CD4-positive, alpha-beta T cell (primary cell): ENCODE data around the gene RAET1G. TPM values are rescaled to one million over a fixed set of nuclear protein-coding genes. Genes with fewer than 3 reads are reported as not detected.

Source experiments
- ATAC-seq: fragments of 200-7000 bp; cut with Tn5 transposase; one replicate; pipeline ENCODE4 v1.10.0; 2022; ENCODE audit warnings: mild to moderate bottlenecking; ENCODE audit not compliant: poor library complexity
- CTCF ChIA-PET: fragments of 350-600 bp; sonication (Branson Sonifier 250); formaldehyde crosslinking; loops from one replicate; lab custom pipeline; 2021; ENCODE audit warnings: antibody characterized with exemption, inconsistent platforms; lab: Charles Lee
- POLR2A ChIA-PET: fragments of 350-600 bp; sonication (Branson Sonifier 250); formaldehyde crosslinking; loops from one replicate; lab custom pipeline; 2021; ENCODE audit warnings: antibody characterized with exemption, inconsistent platforms; lab: Charles Lee
- DNase-seq, 14 experiments: peaks; one replicate each; pipeline ENCODE4 v3.0.0-alpha.2; 2013 to 2020; ENCODE audit warnings: mixed read lengths in 2 of 14
- H3K27ac ChIP-seq, 2 donors: one replicate each; pipeline versions ENCODE4 v1.5.1 to v1.7.0; 2013; ENCODE audit warnings: low read length in 2 of 2, low read depth in 1 of 2, mild to moderate bottlenecking in 1 of 2
- H3K27me3 ChIP-seq, 2 experiments: 1 replicate in 1 of 2; 2 replicates in 1 of 2; pipeline versions ENCODE4 v1.6.1 to v1.7.0; 2013; ENCODE audit warnings: low read length in 2 of 2, control low read depth in 1 of 2, mild to moderate bottlenecking in 1 of 2, moderate library complexity in 1 of 2; ENCODE audit not compliant: insufficient read depth in 2 of 2, control insufficient read depth in 1 of 2
- H3K36me3 ChIP-seq: one replicate; pipeline ENCODE4 v1.6.1; 2013; ENCODE audit warnings: low read length, control low read depth; ENCODE audit not compliant: insufficient read depth
- H3K4me1 ChIP-seq: one replicate; pipeline ENCODE4 v1.6.1; 2013; ENCODE audit warnings: low read length, control low read depth; ENCODE audit not compliant: insufficient read depth
- H3K4me3 ChIP-seq: one replicate; pipeline ENCODE4 v1.5.1; 2013; ENCODE audit warnings: mild to moderate bottlenecking, low read length, moderate library complexity
- H3K9me3 ChIP-seq, 2 experiments: 1 replicate in 1 of 2; 2 replicates in 1 of 2; pipeline versions ENCODE4 v1.6.1 to v1.7.0; 2013; ENCODE audit warnings: low read length in 2 of 2, mild to moderate bottlenecking in 2 of 2, control low read depth in 1 of 2, moderate library complexity in 1 of 2; ENCODE audit not compliant: control insufficient read depth in 1 of 2, insufficient read depth in 1 of 2
- H3K27ac Mint-ChIP-seq: one replicate; pipeline ENCODE4 v1.8.0; 2020; ENCODE audit warnings: mixed read lengths
- H3K27me3 Mint-ChIP-seq: one replicate; pipeline ENCODE4 v1.8.0; 2021; ENCODE audit warnings: mixed read lengths
- H3K36me3 Mint-ChIP-seq: one replicate; pipeline ENCODE4 v1.8.0; 2021; ENCODE audit warnings: low read depth, mixed read lengths
- H3K4me1 Mint-ChIP-seq: one replicate; pipeline ENCODE4 v1.8.0; 2021; ENCODE audit warnings: low read depth, mixed read lengths
- H3K4me3 Mint-ChIP-seq: one replicate; pipeline ENCODE4 v1.8.0; 2020; ENCODE audit warnings: mild to moderate bottlenecking, mixed read lengths
- H3K9me3 Mint-ChIP-seq: one replicate; pipeline ENCODE4 v1.8.0; 2020; ENCODE audit warnings: mixed read lengths
- intact Hi-C, 2 experiments: fragments of 100-400 bp; cut with DNase I in 1 of 2; cut with micrococcal nuclease in 1 of 2; formaldehyde crosslinking; loops; one replicate each; pipeline versions ENCODE4 v1.15.1 to v1.9.0; 2023 to 2025; cut with DNase I, micrococcal nuclease
- total RNA-seq, 174 experiments: library from RNA in 2 of 174; stranded (reverse) in 2 of 174; gene quantifications; one replicate each; pipeline ENCODE4 v1.2.3 and lab custom pipeline; 2021 to 2026
- TF ChIP-seq, protein P1 (sequence below): fragments of 200-600 bp; IDR thresholded peaks from one replicate; pipeline ENCODE4 v1.8.0; 2022; ENCODE audit warnings: antibody characterized with exemption, mild to moderate bottlenecking

The RAET1G gene
- total RNA-seq, 2 experiments from 2014 or later: not detected

- H3K27me3 Mint-ChIP-seq: peaks cover 21% of the 10 kb centered on the region
- POLR2A ChIA-PET: no interaction called here
- H3K4me1 Mint-ChIP-seq: no peaks in the 10 kb centered on the region
- peaks cover 4 to 6% of the 10 kb centered on the region in 2 experiments for H3K27me3 ChIP-seq
- no peaks in the 10 kb centered on the region for H3K4me1 ChIP-seq
- no peak overlapping the region for H3K27ac Mint-ChIP-seq
- H3K4me3 Mint-ChIP-seq: no peak overlapping the region
- no peak for DNase-seq
- ATAC-seq: no peak
- H3K36me3 ChIP-seq: no peaks in the 10 kb centered on the region
- H3K9me3 ChIP-seq: peaks cover 4 to 24% of the 10 kb centered on the region in 2 experiments
- peaks cover 5% of the 10 kb centered on the region for H3K9me3 Mint-ChIP-seq
- CTCF ChIA-PET: no interaction called here
- H3K27ac ChIP-seq: no peak overlapping the region
- intact Hi-C loops: no loop called here
- H3K36me3 Mint-ChIP-seq: no peaks in the 10 kb centered on the region
- no peak overlapping the region for H3K4me3 ChIP-seq
- TF ChIP-seq, protein P1, sequence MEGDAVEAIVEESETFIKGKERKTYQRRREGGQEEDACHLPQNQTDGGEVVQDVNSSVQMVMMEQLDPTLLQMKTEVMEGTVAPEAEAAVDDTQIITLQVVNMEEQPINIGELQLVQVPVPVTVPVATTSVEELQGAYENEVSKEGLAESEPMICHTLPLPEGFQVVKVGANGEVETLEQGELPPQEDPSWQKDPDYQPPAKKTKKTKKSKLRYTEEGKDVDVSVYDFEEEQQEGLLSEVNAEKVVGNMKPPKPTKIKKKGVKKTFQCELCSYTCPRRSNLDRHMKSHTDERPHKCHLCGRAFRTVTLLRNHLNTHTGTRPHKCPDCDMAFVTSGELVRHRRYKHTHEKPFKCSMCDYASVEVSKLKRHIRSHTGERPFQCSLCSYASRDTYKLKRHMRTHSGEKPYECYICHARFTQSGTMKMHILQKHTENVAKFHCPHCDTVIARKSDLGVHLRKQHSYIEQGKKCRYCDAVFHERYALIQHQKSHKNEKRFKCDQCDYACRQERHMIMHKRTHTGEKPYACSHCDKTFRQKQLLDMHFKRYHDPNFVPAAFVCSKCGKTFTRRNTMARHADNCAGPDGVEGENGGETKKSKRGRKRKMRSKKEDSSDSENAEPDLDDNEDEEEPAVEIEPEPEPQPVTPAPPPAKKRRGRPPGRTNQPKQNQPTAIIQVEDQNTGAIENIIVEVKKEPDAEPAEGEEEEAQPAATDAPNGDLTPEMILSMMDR: no peak
Observed at GRCh38 chr6:149906405-149906804, 16.5 kb downstream of the RAET1G start.

DNA sequence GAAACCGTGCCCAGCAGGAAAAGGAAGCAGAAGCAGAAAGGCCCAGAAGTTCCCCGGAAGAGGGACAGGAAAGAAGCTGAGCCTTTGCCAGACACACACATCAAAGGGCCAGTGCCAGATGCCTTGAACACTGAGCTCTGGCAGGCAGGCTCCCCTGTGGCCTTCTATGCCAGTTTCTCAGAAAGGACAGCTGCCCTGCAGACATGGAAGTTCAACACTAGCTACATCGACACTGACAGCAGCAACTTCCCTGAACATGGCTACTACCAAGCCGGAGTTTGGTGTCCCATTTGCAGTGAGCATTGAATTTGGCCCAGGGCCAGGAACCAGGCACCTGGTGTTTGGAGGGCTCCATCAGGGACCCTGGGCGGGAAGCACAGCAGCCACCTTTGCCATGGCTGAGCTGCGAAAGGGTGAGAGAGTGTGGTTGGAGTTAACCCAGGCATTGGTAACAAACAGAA, 17.0 kb downstream of the RAET1G start:
- no peak for DNase-seq
- Histone ChIP-seq H3K4me3 (no peak overlapping the region), H3K4me1 (no peaks in the 10 kb centered on the region), H3K36me3 (no peaks in the 10 kb centered on the region), H3K27ac (no peak overlapping the region), H3K9me3 (peaks cover 4 to 24% of the 10 kb centered on the region in 2 experiments), H3K27me3 (peaks cover 4 to 6% of the 10 kb centered on the region in 2 experiments)
- CTCF ChIA-PET: no interaction called here
- TF ChIP-seq, protein P1: no peak
- POLR2A ChIA-PET: no interaction called here
- Mint-ChIP-seq H3K4me1 (no peaks in the 10 kb centered on the region), H3K36me3 (no peaks in the 10 kb centered on the region), H3K27me3 (peaks cover 16% of the 10 kb centered on the region), H3K9me3 (peaks cover 5% of the 10 kb centered on the region), H3K4me3 (no peak overlapping the region), H3K27ac (no peak overlapping the region)
- intact Hi-C loops: no loop called here
- no peak for ATAC-seq

- Mint-ChIP-seq H3K27me3 (peaks cover 11% of the 10 kb centered on the region), H3K9me3 (peaks cover 5% of the 10 kb centered on the region), H3K4me3 (no peak overlapping the region), H3K27ac (no peak overlapping the region), H3K36me3 (no peaks in the 10 kb centered on the region), H3K4me1 (no peaks in the 10 kb centered on the region)
- CTCF ChIA-PET: no interaction called here
- no peaks in the 10 kb centered on the region for H3K36me3 ChIP-seq
- H3K9me3 ChIP-seq: peaks cover 4 to 20% of the 10 kb centered on the region in 2 experiments
- H3K4me1 ChIP-seq: no peaks in the 10 kb centered on the region
- DNase-seq (no peak), ATAC-seq (no peak)
- H3K27me3 ChIP-seq: peaks cover 4 to 6% of the 10 kb centered on the region in 2 experiments
- POLR2A ChIA-PET: no interaction called here
- no peak overlapping the region for H3K4me3 ChIP-seq
- H3K27ac ChIP-seq: no peak overlapping the region
- TF ChIP-seq, protein P1: no peak
- intact Hi-C loops: no loop called here
Observed at GRCh38 chr6:149905371-149905910, 17.5 kb downstream of the RAET1G start.
